ENCODE results near the gene KATNAL1.

DNA sequence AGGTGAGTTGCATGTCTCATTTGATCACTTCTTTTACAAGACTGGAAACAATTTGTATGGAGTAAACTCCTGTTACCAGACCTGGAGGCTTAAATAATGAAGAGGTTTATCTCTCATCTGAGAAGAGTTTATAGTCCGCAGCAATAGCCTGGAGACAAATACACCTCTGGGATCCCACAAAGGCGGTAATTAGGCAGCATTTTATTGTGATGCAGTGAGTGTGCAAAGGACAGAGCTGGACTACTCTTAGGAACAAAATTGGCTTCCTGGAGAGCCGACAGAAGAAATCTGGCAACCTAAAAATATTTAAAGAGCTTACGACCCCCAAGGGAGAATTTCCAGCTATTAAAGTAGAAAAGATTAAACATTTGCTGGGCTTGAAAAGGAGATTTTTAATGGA, 11.8 kb upstream of the KATNAL1 start:
- no peak for TF ChIP-seq GATA2 (IDR thresholded peaks at IDR 0.05; ENCODE audit: low read depth, low read length)
- no peak for TF ChIP-seq GATA3 (IDR thresholded peaks at IDR 0.05; ENCODE audit: low read depth, low read length)
